ENCODE results near the gene ZSCAN23.

DNA sequence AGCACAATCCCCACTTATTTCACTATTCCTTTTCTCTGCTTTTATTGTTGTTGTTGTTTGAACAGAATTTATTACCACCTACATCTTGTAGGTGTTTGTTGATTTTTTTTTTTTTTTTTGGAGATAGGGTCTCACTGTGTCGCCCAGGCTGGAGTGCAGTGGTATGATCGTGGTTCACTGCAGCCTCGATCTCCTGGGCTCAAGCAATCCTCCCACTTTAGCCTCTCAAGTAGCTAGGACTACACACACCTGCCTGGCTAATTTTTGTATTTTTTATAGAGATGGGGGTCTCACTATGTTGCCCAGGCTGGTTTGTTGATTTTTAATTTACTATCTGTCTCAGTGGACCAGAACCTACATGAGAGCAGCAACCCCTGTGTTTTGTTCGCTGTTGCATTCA, 47.4 kb downstream of the ZSCAN23 start:
- TF ChIP-seq, protein P1, sequence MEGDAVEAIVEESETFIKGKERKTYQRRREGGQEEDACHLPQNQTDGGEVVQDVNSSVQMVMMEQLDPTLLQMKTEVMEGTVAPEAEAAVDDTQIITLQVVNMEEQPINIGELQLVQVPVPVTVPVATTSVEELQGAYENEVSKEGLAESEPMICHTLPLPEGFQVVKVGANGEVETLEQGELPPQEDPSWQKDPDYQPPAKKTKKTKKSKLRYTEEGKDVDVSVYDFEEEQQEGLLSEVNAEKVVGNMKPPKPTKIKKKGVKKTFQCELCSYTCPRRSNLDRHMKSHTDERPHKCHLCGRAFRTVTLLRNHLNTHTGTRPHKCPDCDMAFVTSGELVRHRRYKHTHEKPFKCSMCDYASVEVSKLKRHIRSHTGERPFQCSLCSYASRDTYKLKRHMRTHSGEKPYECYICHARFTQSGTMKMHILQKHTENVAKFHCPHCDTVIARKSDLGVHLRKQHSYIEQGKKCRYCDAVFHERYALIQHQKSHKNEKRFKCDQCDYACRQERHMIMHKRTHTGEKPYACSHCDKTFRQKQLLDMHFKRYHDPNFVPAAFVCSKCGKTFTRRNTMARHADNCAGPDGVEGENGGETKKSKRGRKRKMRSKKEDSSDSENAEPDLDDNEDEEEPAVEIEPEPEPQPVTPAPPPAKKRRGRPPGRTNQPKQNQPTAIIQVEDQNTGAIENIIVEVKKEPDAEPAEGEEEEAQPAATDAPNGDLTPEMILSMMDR (IDR thresholded peaks at IDR 0.05), result no peak
- TF ChIP-seq POLR2A (IDR thresholded peaks at IDR 0.05), result no peak

Measured in esophagus squamous epithelium (tissue), 4 donors.